Activated B cell treated with CpG ODN at 0.5 μM for 24 hours (primary cell): ENCODE results near the gene CLEC2A. TPM values are rescaled to one million over a fixed set of nuclear protein-coding genes. Genes with fewer than 3 reads are reported as not detected.
"Not testable (repeated sequence)": the region's sequence is repeated elsewhere in the genome, so short reads cannot be mapped to it uniquely, and the experiment has no call there.

Experiments used
- ATAC-seq: fragments of 200-7000 bp; cut with Tn5 transposase; one replicate; pipeline ENCODE4 v1.10.0; 2021; ENCODE audit warnings: low read depth, mild to moderate bottlenecking, moderate library complexity
- CTCF ChIA-PET: fragments of 350-600 bp; sonication (Branson Sonifier 250); formaldehyde crosslinking; loops from one replicate; lab custom pipeline; 2021; ENCODE audit warnings: antibody characterized with exemption; lab: Charles Lee
- POLR2A ChIA-PET: fragments of 350-600 bp; sonication (Branson Sonifier 250); formaldehyde crosslinking; loops from one replicate; lab custom pipeline; 2021; ENCODE audit warnings: antibody characterized with exemption; lab: Charles Lee
- DNase-seq: peaks from one replicate; pipeline ENCODE4 v3.0.0; 2022
- H3K27ac Mint-ChIP-seq: one replicate; pipeline ENCODE4 v1.8.0; 2020; ENCODE audit warnings: mixed read lengths
- H3K27me3 Mint-ChIP-seq: one replicate; pipeline ENCODE4 v1.8.0; 2021; ENCODE audit warnings: mixed read lengths
- H3K36me3 Mint-ChIP-seq: one replicate; pipeline ENCODE4 v1.8.0; 2021; ENCODE audit warnings: low read depth, mixed read lengths
- H3K4me1 Mint-ChIP-seq: one replicate; pipeline ENCODE4 v1.8.0; 2021; ENCODE audit warnings: mixed read lengths
- H3K4me3 Mint-ChIP-seq: one replicate; pipeline ENCODE4 v1.8.0; 2020; ENCODE audit warnings: mild to moderate bottlenecking, mixed read lengths
- H3K9me3 Mint-ChIP-seq: one replicate; pipeline ENCODE4 v1.8.0; 2020; ENCODE audit warnings: mixed read lengths
- intact Hi-C: fragments of 100-400 bp; cut with micrococcal nuclease; formaldehyde crosslinking; loops from one replicate; pipeline ENCODE4 v1.15.1; 2024
- total RNA-seq: library from RNA; stranded (reverse); gene quantifications from 2 replicates; pipeline ENCODE4 v1.2.3, GENCODE V29; 2022
- TF ChIP-seq, protein P1 (sequence below): fragments of 200-600 bp; IDR thresholded peaks from one replicate; pipeline ENCODE4 v1.8.0; 2022; ENCODE audit warnings: antibody characterized with exemption, mild to moderate bottlenecking

Gene CLEC2A
- total RNA-seq, 1 donor from 2014 or later, result not detected

DNA sequence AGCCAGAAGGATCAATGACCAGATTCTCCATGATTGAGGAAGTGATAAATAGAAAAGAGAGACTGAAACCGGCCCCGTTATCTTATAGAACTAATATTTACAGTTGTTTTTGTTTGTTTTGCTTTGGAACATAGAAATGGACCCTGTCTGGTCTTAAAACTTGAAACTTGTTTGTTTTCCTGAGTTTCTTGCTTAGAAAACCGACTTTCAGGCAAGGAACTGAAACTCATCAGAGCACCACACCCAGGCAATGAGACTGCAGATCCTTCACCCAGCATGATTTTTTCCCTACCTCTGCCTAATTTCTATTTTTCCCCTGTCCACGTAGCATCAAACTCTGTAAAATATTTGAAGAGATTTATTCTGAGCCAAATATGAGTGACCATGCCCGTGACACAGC lies 28.4 kb upstream of the CLEC2A start:
- ATAC-seq, result no peak

DNA sequence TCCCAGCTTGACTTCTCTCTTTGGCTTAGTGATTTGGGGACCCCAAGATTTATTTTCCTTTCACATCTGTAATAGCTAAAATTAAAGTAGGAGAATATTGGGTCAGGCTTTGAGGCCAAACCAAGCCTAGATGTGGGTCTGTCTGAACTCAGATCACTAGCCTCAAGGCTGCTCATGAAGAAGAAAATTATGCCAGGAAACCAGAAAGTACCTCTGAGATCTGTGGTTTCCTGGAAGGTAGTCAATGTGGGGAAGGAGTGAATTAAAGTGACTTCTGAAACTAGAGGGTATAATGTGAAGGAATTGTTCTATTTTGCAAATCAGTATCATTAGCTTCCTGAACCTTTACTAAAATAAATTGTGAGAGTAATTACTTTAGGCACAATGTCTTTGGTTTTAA lies 25.7 kb upstream of the CLEC2A start:
- Mint-ChIP-seq H3K4me3 (no peak overlapping the region), H3K9me3 (no peaks in the 10 kb centered on the region), H3K4me1 (peaks cover 35% of the 10 kb centered on the region), H3K27me3 (no peaks in the 10 kb centered on the region), H3K36me3 (no peaks in the 10 kb centered on the region), H3K27ac (no peak overlapping the region)
- DNase-seq (no peak), ATAC-seq (peak; percentile 18)
- TF ChIP-seq, protein P1, sequence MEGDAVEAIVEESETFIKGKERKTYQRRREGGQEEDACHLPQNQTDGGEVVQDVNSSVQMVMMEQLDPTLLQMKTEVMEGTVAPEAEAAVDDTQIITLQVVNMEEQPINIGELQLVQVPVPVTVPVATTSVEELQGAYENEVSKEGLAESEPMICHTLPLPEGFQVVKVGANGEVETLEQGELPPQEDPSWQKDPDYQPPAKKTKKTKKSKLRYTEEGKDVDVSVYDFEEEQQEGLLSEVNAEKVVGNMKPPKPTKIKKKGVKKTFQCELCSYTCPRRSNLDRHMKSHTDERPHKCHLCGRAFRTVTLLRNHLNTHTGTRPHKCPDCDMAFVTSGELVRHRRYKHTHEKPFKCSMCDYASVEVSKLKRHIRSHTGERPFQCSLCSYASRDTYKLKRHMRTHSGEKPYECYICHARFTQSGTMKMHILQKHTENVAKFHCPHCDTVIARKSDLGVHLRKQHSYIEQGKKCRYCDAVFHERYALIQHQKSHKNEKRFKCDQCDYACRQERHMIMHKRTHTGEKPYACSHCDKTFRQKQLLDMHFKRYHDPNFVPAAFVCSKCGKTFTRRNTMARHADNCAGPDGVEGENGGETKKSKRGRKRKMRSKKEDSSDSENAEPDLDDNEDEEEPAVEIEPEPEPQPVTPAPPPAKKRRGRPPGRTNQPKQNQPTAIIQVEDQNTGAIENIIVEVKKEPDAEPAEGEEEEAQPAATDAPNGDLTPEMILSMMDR, result no peak
- intact Hi-C loops, result no loop called here
- ChIA-PET CTCF (no interaction called here), POLR2A (no interaction called here)

More for the DNA sequence above, 28.4 kb upstream of the CLEC2A start:
- H3K4me1 Mint-ChIP-seq, result peaks cover 35% of the 10 kb centered on the region
- TF ChIP-seq, protein P1, result no peak
- ChIA-PET CTCF (no interaction called here), POLR2A (no interaction called here)
- H3K4me3 Mint-ChIP-seq, result peak overlapping the region; percentile 44
- H3K9me3 Mint-ChIP-seq, result no peaks in the 10 kb centered on the region
- H3K27ac Mint-ChIP-seq, result no peak overlapping the region
- intact Hi-C loops, result no loop called here
- DNase-seq, result no peak
- H3K36me3 Mint-ChIP-seq, result no peaks in the 10 kb centered on the region
- no peaks in the 10 kb centered on the region for H3K27me3 Mint-ChIP-seq

DNA sequence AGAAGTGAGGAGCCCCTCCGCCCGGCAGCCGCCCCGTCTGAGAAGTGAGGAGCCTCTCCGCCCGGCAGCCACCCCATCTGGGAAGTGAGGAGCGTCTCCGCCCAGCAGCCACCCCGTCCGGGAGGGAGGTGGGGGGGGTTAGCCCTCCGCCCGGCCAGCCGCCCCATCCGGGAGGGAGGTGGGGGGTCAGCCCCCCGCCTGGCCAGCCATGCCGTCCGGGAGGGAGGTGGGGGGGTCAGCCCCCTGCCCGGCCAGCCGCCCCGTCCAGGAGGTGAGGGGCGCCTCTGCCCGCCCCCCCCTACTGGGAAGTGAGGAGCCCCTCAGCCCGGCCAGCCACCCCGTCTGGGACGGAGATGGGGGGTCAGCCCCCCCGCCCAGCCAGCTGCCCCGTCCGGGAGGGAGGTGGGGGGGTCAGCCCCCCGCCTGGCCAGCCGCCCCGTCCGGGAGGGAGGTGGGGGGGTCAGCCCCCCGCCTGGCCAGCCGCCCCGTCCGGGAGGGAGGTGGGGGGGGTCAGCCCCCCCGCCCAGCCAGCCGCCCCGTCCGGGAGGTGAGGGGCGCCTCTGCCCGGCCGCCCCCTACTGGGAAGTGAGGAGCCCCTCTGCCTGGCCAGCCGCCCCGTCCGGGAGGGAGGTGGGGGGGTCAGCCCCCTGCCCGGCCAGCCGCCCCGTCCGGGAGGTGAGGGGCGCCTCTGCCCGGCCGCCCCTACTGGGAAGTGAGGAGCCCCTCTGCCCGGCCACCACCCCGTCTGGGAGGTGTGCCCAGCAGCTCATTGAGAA lies 21.0 kb upstream of the CLEC2A start:
- DNase-seq, H3K4me3 Mint-ChIP-seq, intact Hi-C loops, H3K36me3 Mint-ChIP-seq, POLR2A ChIA-PET, ATAC-seq, H3K27ac Mint-ChIP-seq, H3K9me3 Mint-ChIP-seq, CTCF ChIA-PET, H3K27me3 Mint-ChIP-seq: not testable (repeated sequence)
- H3K4me1 Mint-ChIP-seq, result peaks cover 45% of the 10 kb centered on the region

DNA sequence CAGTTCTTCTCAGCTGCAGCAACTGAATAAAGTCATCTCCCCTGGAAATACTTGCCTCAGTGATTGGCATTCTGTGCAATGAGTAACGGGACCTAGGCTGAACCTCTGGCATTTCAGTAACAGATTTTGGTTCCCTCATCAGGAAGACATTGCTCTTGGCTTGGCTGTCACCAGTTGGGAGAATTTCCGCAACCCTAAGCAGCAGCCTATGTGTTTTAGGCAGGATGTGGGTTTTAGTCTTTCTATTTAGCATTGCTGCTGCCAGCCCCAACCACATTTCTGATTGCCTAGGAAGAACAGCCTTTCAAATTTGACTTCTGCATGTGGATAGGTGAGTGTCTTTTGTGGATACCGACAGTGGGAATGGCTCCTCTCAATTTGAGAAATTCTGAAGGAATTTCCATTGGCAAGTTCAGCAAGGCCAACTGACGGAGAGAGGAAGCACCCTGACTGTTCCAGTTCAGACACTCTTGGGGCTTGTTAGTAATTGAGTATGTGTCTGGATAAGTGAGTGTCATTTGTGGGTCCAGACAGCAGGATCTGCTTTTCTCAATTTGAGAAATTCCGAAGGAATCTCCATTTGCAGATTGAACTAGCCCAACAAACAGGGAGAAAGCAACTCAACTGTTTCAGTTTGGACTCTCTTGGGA lies 19.0 kb upstream of the CLEC2A start:
- ATAC-seq (no peak), DNase-seq (no peak)
- Mint-ChIP-seq H3K4me3 (no peak overlapping the region), H3K36me3 (no peaks in the 10 kb centered on the region), H3K27me3 (no peaks in the 10 kb centered on the region), H3K4me1 (peaks cover 45% of the 10 kb centered on the region), H3K27ac (peak overlapping the region; percentile 8), H3K9me3 (no peaks in the 10 kb centered on the region)
- TF ChIP-seq, protein P1, result no peak
- ChIA-PET POLR2A (no interaction called here), CTCF (no interaction called here)
- intact Hi-C loops, result no loop called here

DNA sequence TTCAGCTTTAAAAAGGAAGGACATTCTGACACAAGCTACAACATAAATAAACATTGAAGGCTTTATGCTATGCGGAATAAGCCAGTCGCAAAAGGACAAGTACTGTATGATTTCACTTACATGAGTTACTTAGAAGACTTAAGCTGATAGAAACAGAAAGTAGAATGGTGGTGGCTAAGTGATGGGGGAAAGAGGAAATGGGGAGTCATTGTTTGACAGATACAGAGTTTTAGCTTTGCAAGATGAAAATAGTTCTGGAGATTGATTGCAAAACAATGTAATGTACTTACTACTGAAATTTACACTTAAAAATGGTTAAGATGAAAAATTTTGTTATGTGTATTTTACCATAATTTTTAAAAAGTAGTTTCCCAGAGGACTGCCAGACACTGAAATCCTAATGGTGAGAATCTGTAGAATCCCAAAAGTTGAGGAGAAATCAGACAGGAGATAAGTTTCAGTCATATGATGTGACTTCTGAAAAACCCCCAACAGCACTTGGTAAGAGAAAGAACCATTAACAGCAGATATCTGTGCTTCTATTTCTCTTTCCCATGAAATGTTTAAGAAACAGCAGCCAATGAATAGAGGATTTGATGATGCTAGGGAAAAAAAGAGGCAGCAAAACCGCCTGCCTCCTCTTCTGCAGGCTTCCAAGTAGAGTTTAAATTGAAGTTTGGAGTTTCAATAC lies 16.6 kb upstream of the CLEC2A start:
- peak overlapping the region; percentile 80 for H3K27ac Mint-ChIP-seq
- no peaks in the 10 kb centered on the region for H3K36me3 Mint-ChIP-seq
- H3K27me3 Mint-ChIP-seq, result no peaks in the 10 kb centered on the region
- ATAC-seq (peak; percentile 90), DNase-seq (no peak)
- H3K4me3 Mint-ChIP-seq, result peak overlapping the region; percentile 22
- peaks cover 48% of the 10 kb centered on the region for H3K4me1 Mint-ChIP-seq
- intact Hi-C loops, result loop anchor here (5.0 to 10.0 kb wide), 2 partner anchors 81 to 416 kb away; partner anchors contain the start of gene CLEC2B
- TF ChIP-seq, protein P1, result no peak
- no peaks in the 10 kb centered on the region for H3K9me3 Mint-ChIP-seq
- CTCF ChIA-PET, result interaction anchor here (0.7 kb wide), 1 partner anchor 154 kb away, joined by 3 read pairs; no protein-coding TSS in a partner anchor
- POLR2A ChIA-PET, result interaction anchor here (0.9 kb wide), 1 partner anchor 190 kb away, joined by 3 read pairs; no protein-coding TSS in a partner anchor
